ENCODE measurements around the gene TMTC1.

GRCh38 chr12:29781705-29782266, 2.0 kb downstream of the TMTC1 start:
- TF ChIP-seq CTCF (IDR thresholded peaks at IDR 0.05): no peak
- TF ChIP-seq POLR2A (IDR thresholded peaks at IDR 0.05): no peak

All from uterus (tissue), 2 donors.